SK-N-SH (cell line): Measurements from ENCODE around the gene GMPR. TPM values are rescaled to one million over a fixed set of nuclear protein-coding genes. Genes with fewer than 3 reads are reported as not detected.

Source experiments
- CTCF ChIA-PET: fragments of 300-600, 350-600 bp; formaldehyde crosslinking; extraction: SDS; loops from one replicate; lab custom pipeline; 2021; lab: Yijun Ruan, JAX
- POLR2A ChIA-PET: fragments of 350-600 bp; sonication (Branson Sonifier 250); formaldehyde crosslinking; extraction: SDS; loops from one replicate; lab custom pipeline; 2020; ENCODE audit warnings: antibody characterized with exemption, inconsistent platforms; lab: Yijun Ruan, JAX
- DNase-seq: peaks from one replicate; pipeline ENCODE4 v3.0.0; 2012
- H2AFZ ChIP-seq: fragments of 200-600 bp; sonication (generic); 2 replicates; pipeline ENCODE4 v1.8.1; 2016; ENCODE audit warnings: antibody characterized with exemption, mild to moderate bottlenecking, low read depth
- H3F3A ChIP-seq: fragments of 200-600 bp; sonication (generic); replicated peaks from 2 replicates; pipeline ENCODE3; 2016; ENCODE audit warnings: antibody characterized with exemption, mild to moderate bottlenecking; ENCODE audit not compliant: insufficient read depth
- H3K27ac ChIP-seq, 2 experiments: fragments of 200-500 bp in 1 of 2; fragments of 200-600 bp in 1 of 2; sonication (Bioruptor generic) in 1 of 2; sonication (generic), shearing (Covaris generic) in 1 of 2; 2 replicates each; pipeline versions ENCODE4 v1.5.1 to v1.6.1; 2014 to 2016; ENCODE audit warnings: low read depth in 2 of 2, inconsistent platforms in 1 of 2, low read length in 1 of 2, mild to moderate bottlenecking in 1 of 2, mixed read lengths in 1 of 2
- H3K27me3 ChIP-seq: fragments of 200-600 bp; sonication (generic), shearing (Covaris generic); 2 replicates; pipeline ENCODE4 v1.6.1; 2016; ENCODE audit warnings: mixed run types; ENCODE audit not compliant: insufficient read depth
- H3K36me3 ChIP-seq, 2 experiments: fragments of 200-500 bp in 1 of 2; fragments of 200-600 bp in 1 of 2; sonication (Bioruptor generic) in 1 of 2; sonication (generic) in 1 of 2; replicated peaks in 1 of 2; 2 replicates each; pipeline versions ENCODE3 to v1.5.1; 2014 to 2016; ENCODE audit warnings: low read length in 1 of 2, mild to moderate bottlenecking in 1 of 2; ENCODE audit not compliant: insufficient read depth in 2 of 2, control insufficient read depth in 1 of 2
- H3K4me1 ChIP-seq, 2 experiments: fragments of 200-500 bp in 1 of 2; fragments of 200-600 bp in 1 of 2; sonication (Bioruptor generic) in 1 of 2; sonication (generic), shearing (Covaris generic) in 1 of 2; 2 replicates each; pipeline versions ENCODE4 v1.5.1 to v1.6.1; 2014 to 2016; ENCODE audit warnings: low read depth in 1 of 2, low read length in 1 of 2, mixed run types in 1 of 2; ENCODE audit not compliant: insufficient read depth in 2 of 2, control insufficient read depth in 1 of 2
- H3K4me2 ChIP-seq: fragments of 200-600 bp; sonication (generic), shearing (Covaris generic); 2 replicates; pipeline ENCODE4 v1.6.1; 2017; ENCODE audit warnings: mixed run types
- H3K4me3 ChIP-seq, 2 experiments: fragments of 200-500 bp in 1 of 2; fragments of 200-600 bp in 1 of 2; sonication (Bioruptor generic) in 1 of 2; sonication (generic), shearing (Covaris generic) in 1 of 2; 2 replicates each; pipeline versions ENCODE4 v1.5.1 to v1.8.1; 2014 to 2016; ENCODE audit warnings: low read depth in 2 of 2, inconsistent platforms in 1 of 2, low read length in 1 of 2, mild to moderate bottlenecking in 1 of 2, mixed read lengths in 1 of 2, moderate library complexity in 1 of 2
- H3K79me2 ChIP-seq: fragments of 200-600 bp; sonication (generic); 2 replicates; pipeline ENCODE4 v1.8.1; 2017; ENCODE audit warnings: mild to moderate bottlenecking; ENCODE audit not compliant: insufficient read depth
- H3K9ac ChIP-seq: fragments of 200-600 bp; sonication (generic); 2 replicates; pipeline ENCODE4 v1.6.1; 2017; ENCODE audit warnings: mixed run types
- H3K9me2 ChIP-seq: fragments of 200-600 bp; sonication (generic); 2 replicates; pipeline ENCODE4 v1.6.1; 2017; ENCODE audit warnings: mixed run types
- H3K9me3 ChIP-seq: fragments of 200-600 bp; sonication (generic); 2 replicates; pipeline ENCODE4 v1.6.1; 2017; ENCODE audit warnings: mixed run types, mild to moderate bottlenecking, moderate library complexity
- H4K20me1 ChIP-seq: fragments of 200-600 bp; sonication (generic); 2 replicates; pipeline ENCODE4 v1.6.1; 2017; ENCODE audit warnings: mild to moderate bottlenecking, mixed run types; ENCODE audit not compliant: insufficient read depth
- CHD2 ChIP-seq: fragments of 150-350 bp; IDR thresholded peaks from 2 replicates; pipeline ENCODE4 v1.6.1; 2018; ENCODE audit warnings: low read length; ENCODE audit not compliant: partially characterized antibody
- ELF1 ChIP-seq: IDR thresholded peaks from 2 replicates; pipeline ENCODE4 v1.4.0; 2012
- FOXM1 ChIP-seq: IDR thresholded peaks from 2 replicates; pipeline ENCODE4 v1.4.0; 2012; ENCODE audit warnings: low read depth, mild to moderate bottlenecking
- GATA2 ChIP-seq: sonication (generic); formaldehyde crosslinking; IDR thresholded peaks from 2 replicates; pipeline ENCODE4 v1.5.0; 2020; ENCODE audit warnings: mild to moderate bottlenecking, missing genetic modification reagents
- MEF2A ChIP-seq: IDR thresholded peaks from 2 replicates; pipeline ENCODE4 v1.4.0; 2012; ENCODE audit warnings: low read depth, borderline replicate concordance
- POLR2AphosphoS5 ChIP-seq: IDR thresholded peaks from 2 replicates; pipeline ENCODE4 v1.6.1; 2012; ENCODE audit warnings: low read depth, low read length
- RCOR1 ChIP-seq: fragments of 150-350 bp; IDR thresholded peaks from 2 replicates; pipeline ENCODE4 v1.6.1; 2017; ENCODE audit warnings: antibody characterized with exemption, low read length
- RXRA ChIP-seq: IDR thresholded peaks from 2 replicates; pipeline ENCODE4 v1.4.0; 2012; ENCODE audit warnings: low read depth, mild to moderate bottlenecking, borderline replicate concordance
- SIN3A ChIP-seq: IDR thresholded peaks from 2 replicates; pipeline ENCODE4 v1.6.1; 2012; ENCODE audit warnings: low read depth, mild to moderate bottlenecking, low read length, moderate library complexity, borderline replicate concordance
- TEAD4 ChIP-seq: IDR thresholded peaks from 2 replicates; pipeline ENCODE4 v1.4.0; 2012; ENCODE audit warnings: mild to moderate bottlenecking, borderline replicate concordance; ENCODE audit not compliant: insufficient read depth
- USF2 ChIP-seq: fragments of 150-350 bp; IDR thresholded peaks from 2 replicates; pipeline ENCODE4 v1.6.1; 2017; ENCODE audit warnings: antibody characterized with exemption, low read length, low read depth, borderline replicate concordance
- WGBS: methylation state at CpG from one replicate; pipeline ENCODE4 v1.1.6; 2017; ENCODE audit warnings: low lambda C conversion rate; 5-methylcytosine and 5-hydroxymethylcytosine counted together
- polyA plus RNA-seq, 3 experiments: library from polyadenylated mRNA; depleted of rRNA; stranded (reverse); fragments of >200 nt; gene quantifications; 2 replicates each; pipeline ENCODE4 v1.2.3, GENCODE V29; 2012
- TF ChIP-seq, protein P1 (sequence below): fragments of 200-600 bp; sonication (generic); IDR thresholded peaks from 2 replicates; pipeline ENCODE4 v1.6.1; 2017; ENCODE audit warnings: antibody characterized with exemption, mild to moderate bottlenecking, moderate library complexity
- TF ChIP-seq, protein P2 (sequence below): IDR thresholded peaks from 2 replicates; pipeline ENCODE4 v1.6.1; 2012; ENCODE audit warnings: mild to moderate bottlenecking, low read depth, low read length, moderate library complexity

The GMPR gene
- polyA plus RNA-seq, 1 of the 3 experiments (the other 2 are of a cell fraction), result 21.0 TPM

DNA sequence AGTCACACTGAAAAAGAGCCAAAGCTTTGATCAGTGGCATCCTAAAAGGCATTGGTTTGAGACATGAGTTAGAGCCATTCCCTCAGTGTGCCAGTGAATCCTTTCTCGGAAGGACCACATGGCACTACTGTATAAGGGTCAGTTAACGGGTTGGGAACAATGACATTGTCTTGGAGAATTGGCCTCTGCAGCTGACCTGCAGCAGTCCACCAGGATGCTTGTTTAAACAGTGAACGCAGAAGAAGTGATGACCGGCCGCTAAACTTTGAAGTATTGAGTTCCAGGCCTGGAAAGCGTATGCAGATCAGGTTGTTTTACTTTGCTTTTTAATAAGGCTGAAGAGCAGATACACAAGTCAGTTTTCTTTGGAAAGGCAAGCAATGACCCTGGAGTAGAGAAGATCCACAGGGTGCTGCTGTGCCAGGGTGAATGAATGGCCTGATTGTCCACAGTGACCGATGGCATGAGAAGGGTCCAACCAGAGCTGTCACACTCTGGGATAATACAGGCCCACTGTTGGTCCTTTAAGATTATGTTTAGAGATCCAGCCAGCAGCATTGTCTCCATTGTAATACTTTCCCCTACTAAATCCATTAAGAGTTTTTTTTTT, 57.8 kb downstream of the GMPR start:
- H2AFZ ChIP-seq, result no peak overlapping the region
- H3K9ac ChIP-seq, result no peak overlapping the region
- H3K36me3 ChIP-seq, result peaks cover 6 to 14% of the 10 kb centered on the region in 2 experiments
- no peak overlapping the region for H3K4me3 ChIP-seq
- H3K79me2 ChIP-seq, result no peaks in the 10 kb centered on the region
- H3K27ac ChIP-seq, result no peak overlapping the region
- CTCF ChIA-PET, result interaction anchor here (1.7 kb wide), 1 partner anchor 21 kb away, joined by 5 read pairs; no protein-coding TSS in a partner anchor
- DNase-seq, result no peak
- no peaks in the 10 kb centered on the region for H4K20me1 ChIP-seq
- POLR2A ChIA-PET, result no interaction called here
- no peak for TF ChIP-seq GATA2 (CRISPR knock-in tag)
- no peak for TF ChIP-seq FOXM1
- TF ChIP-seq RCOR1, result no peak
- no peak for TF ChIP-seq CHD2
- TF ChIP-seq POLR2AphosphoS5, result no peak
- no peak for TF ChIP-seq SIN3A
- TF ChIP-seq RXRA, result no peak
- TF ChIP-seq TEAD4, result no peak
- TF ChIP-seq, protein P1, sequence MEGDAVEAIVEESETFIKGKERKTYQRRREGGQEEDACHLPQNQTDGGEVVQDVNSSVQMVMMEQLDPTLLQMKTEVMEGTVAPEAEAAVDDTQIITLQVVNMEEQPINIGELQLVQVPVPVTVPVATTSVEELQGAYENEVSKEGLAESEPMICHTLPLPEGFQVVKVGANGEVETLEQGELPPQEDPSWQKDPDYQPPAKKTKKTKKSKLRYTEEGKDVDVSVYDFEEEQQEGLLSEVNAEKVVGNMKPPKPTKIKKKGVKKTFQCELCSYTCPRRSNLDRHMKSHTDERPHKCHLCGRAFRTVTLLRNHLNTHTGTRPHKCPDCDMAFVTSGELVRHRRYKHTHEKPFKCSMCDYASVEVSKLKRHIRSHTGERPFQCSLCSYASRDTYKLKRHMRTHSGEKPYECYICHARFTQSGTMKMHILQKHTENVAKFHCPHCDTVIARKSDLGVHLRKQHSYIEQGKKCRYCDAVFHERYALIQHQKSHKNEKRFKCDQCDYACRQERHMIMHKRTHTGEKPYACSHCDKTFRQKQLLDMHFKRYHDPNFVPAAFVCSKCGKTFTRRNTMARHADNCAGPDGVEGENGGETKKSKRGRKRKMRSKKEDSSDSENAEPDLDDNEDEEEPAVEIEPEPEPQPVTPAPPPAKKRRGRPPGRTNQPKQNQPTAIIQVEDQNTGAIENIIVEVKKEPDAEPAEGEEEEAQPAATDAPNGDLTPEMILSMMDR, result no peak
- no peak for TF ChIP-seq USF2
- no peak for TF ChIP-seq ELF1
- TF ChIP-seq, protein P2, sequence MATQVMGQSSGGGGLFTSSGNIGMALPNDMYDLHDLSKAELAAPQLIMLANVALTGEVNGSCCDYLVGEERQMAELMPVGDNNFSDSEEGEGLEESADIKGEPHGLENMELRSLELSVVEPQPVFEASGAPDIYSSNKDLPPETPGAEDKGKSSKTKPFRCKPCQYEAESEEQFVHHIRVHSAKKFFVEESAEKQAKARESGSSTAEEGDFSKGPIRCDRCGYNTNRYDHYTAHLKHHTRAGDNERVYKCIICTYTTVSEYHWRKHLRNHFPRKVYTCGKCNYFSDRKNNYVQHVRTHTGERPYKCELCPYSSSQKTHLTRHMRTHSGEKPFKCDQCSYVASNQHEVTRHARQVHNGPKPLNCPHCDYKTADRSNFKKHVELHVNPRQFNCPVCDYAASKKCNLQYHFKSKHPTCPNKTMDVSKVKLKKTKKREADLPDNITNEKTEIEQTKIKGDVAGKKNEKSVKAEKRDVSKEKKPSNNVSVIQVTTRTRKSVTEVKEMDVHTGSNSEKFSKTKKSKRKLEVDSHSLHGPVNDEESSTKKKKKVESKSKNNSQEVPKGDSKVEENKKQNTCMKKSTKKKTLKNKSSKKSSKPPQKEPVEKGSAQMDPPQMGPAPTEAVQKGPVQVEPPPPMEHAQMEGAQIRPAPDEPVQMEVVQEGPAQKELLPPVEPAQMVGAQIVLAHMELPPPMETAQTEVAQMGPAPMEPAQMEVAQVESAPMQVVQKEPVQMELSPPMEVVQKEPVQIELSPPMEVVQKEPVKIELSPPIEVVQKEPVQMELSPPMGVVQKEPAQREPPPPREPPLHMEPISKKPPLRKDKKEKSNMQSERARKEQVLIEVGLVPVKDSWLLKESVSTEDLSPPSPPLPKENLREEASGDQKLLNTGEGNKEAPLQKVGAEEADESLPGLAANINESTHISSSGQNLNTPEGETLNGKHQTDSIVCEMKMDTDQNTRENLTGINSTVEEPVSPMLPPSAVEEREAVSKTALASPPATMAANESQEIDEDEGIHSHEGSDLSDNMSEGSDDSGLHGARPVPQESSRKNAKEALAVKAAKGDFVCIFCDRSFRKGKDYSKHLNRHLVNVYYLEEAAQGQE, result no peak
- TF ChIP-seq MEF2A, result no peak
- 96% methylated on average over 7 of the region's 7 CpGs for WGBS
- H3K27me3 ChIP-seq, result no peaks in the 10 kb centered on the region
- no peaks in the 10 kb centered on the region for H3F3A ChIP-seq
- no peaks in the 10 kb centered on the region for H3K4me1 ChIP-seq
- H3K4me2 ChIP-seq, result no peak overlapping the region
- no peaks in the 10 kb centered on the region for H3K9me2 ChIP-seq
- no peaks in the 10 kb centered on the region for H3K9me3 ChIP-seq
